Activated T-helper 1 cell treated with anti-CD3 and anti-CD28 coated beads, Interleukin-12 subunit alpha, Interleukin-12 subunit beta, Interleukin-2, Interleukin-4 antibody, amounts not matched to agents 30 ng/mL and 10 ng/mL and 1 ng/mL, durations not matched to agents 14 hours and 24 hours and 36 hours (primary cell): ENCODE results near the gene LIMD2. TPM values are rescaled to one million over a fixed set of nuclear protein-coding genes. Genes with fewer than 3 reads are reported as not detected.

Source experiments
- DNase-seq: peaks from one replicate; pipeline ENCODE4 v3.0.0; 2021; ENCODE audit warnings: low spot score
- H3K27ac Mint-ChIP-seq: one replicate; pipeline ENCODE4 v1.8.0; 2021; ENCODE audit warnings: mild to moderate bottlenecking, mixed read lengths
- H3K27me3 Mint-ChIP-seq: one replicate; pipeline ENCODE4 v1.8.0; 2022; ENCODE audit warnings: mild to moderate bottlenecking, moderate library complexity, mixed read lengths; ENCODE audit not compliant: insufficient read depth
- H3K36me3 Mint-ChIP-seq: one replicate; pipeline ENCODE4 v1.8.0; 2021; ENCODE audit warnings: low read depth, mixed read lengths
- H3K4me1 Mint-ChIP-seq: one replicate; pipeline ENCODE4 v1.8.0; 2021; ENCODE audit warnings: low read depth, mixed read lengths
- H3K4me3 Mint-ChIP-seq: one replicate; pipeline ENCODE4 v1.8.0; 2021; ENCODE audit warnings: mild to moderate bottlenecking, moderate library complexity, mixed read lengths
- H3K9me3 Mint-ChIP-seq: one replicate; pipeline ENCODE4 v1.8.0; 2021; ENCODE audit warnings: mixed read lengths
- intact Hi-C: fragments of 100-400 bp; cut with micrococcal nuclease; formaldehyde crosslinking; loops from one replicate; pipeline ENCODE4 v1.15.1; 2024
- total RNA-seq: library from RNA; stranded (reverse); gene quantifications from 2 replicates; pipeline ENCODE4 v1.2.3, GENCODE V29; 2022

LIMD2 gene
- total RNA-seq, 1 donor from 2014 or later: 228 TPM

GRCh38 chr17:63686138-63686685 is 13.7 kb downstream of the LIMD2 start:
- H3K27me3 Mint-ChIP-seq: no peaks in the 10 kb centered on the region
- intact Hi-C loops: no loop called here
- peaks cover 32% of the 10 kb centered on the region for H3K36me3 Mint-ChIP-seq
- no peaks in the 10 kb centered on the region for H3K9me3 Mint-ChIP-seq
- peak overlapping the region; percentile 74 for H3K27ac Mint-ChIP-seq
- DNase-seq: no peak
- no peak overlapping the region for H3K4me3 Mint-ChIP-seq
- no peaks in the 10 kb centered on the region for H3K4me1 Mint-ChIP-seq

DNA sequence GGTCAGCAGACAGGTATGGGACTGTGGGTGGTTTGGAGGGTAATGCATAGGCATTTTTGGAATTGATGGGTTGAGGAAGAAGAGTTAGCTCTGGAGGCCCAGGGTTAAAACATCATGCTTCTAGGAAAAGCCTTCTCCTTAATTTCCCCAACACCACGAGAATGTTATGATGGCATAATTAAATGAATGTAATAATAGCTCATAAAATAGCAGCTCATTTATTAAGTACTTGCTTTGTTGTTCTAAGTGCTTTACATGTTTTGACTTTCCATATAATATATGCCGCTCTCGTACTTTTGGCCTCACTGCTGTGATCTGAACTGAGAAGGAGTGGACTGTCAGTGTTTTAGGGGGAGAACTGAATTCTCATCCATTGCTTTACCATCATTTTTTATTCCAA is 14.3 kb downstream of the LIMD2 start:
- intact Hi-C loops: no loop called here
- no peaks in the 10 kb centered on the region for H3K27me3 Mint-ChIP-seq
- no peaks in the 10 kb centered on the region for H3K4me1 Mint-ChIP-seq
- no peak overlapping the region for H3K27ac Mint-ChIP-seq
- H3K36me3 Mint-ChIP-seq: peaks cover 28% of the 10 kb centered on the region
- DNase-seq: no peak
- no peaks in the 10 kb centered on the region for H3K9me3 Mint-ChIP-seq
- no peak overlapping the region for H3K4me3 Mint-ChIP-seq

GRCh38 chr17:63685041-63685440 is 14.9 kb downstream of the LIMD2 start:
- Mint-ChIP-seq H3K4me1 (no peaks in the 10 kb centered on the region), H3K4me3 (no peak overlapping the region), H3K36me3 (peaks cover 27% of the 10 kb centered on the region), H3K27me3 (no peaks in the 10 kb centered on the region), H3K9me3 (no peaks in the 10 kb centered on the region), H3K27ac (no peak overlapping the region)
- no peak for DNase-seq
- intact Hi-C loops: no loop called here

GRCh38 chr17:63682981-63683380 is 16.9 kb downstream of the LIMD2 start:
- H3K27me3 Mint-ChIP-seq: no peaks in the 10 kb centered on the region
- no peaks in the 10 kb centered on the region for H3K9me3 Mint-ChIP-seq
- intact Hi-C loops: no loop called here
- H3K36me3 Mint-ChIP-seq: peaks cover 29% of the 10 kb centered on the region
- DNase-seq: no peak
- no peak overlapping the region for H3K27ac Mint-ChIP-seq
- H3K4me1 Mint-ChIP-seq: no peaks in the 10 kb centered on the region
- H3K4me3 Mint-ChIP-seq: no peak overlapping the region

GRCh38 chr17:63682441-63682840 is 17.5 kb downstream of the LIMD2 start:
- H3K27ac Mint-ChIP-seq: no peak overlapping the region
- H3K9me3 Mint-ChIP-seq: no peaks in the 10 kb centered on the region
- H3K27me3 Mint-ChIP-seq: no peaks in the 10 kb centered on the region
- intact Hi-C loops: no loop called here
- no peaks in the 10 kb centered on the region for H3K4me1 Mint-ChIP-seq
- H3K4me3 Mint-ChIP-seq: no peak overlapping the region
- H3K36me3 Mint-ChIP-seq: peaks cover 27% of the 10 kb centered on the region
- no peak for DNase-seq

GRCh38 chr17:63681530-63681929 is 18.4 kb downstream of the LIMD2 start:
- intact Hi-C loops: no loop called here
- Mint-ChIP-seq H3K27me3 (no peaks in the 10 kb centered on the region), H3K36me3 (peaks cover 27% of the 10 kb centered on the region), H3K4me3 (no peak overlapping the region), H3K4me1 (no peaks in the 10 kb centered on the region), H3K27ac (no peak overlapping the region), H3K9me3 (no peaks in the 10 kb centered on the region)
- no peak for DNase-seq

DNA sequence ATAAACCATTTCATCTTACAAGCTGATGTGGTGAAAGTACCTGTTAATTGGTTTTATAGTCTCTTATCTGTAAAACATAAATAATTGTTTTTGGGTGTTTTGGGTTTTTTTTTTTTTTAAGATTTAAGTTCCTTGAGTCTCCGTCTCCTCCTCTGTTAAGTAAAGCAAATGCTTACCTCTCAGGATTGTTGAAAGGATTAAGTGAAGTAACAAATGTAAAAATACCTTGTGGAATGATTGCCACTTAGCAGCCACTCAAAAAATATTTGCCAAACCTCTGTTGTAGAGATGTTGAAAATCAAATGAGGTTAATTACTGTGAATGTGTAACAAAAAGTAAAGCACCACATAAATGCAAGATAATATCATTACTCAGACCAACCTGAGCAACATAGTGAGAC is 19.2 kb downstream of the LIMD2 start:
- Mint-ChIP-seq H3K9me3 (no peaks in the 10 kb centered on the region), H3K36me3 (peaks cover 19% of the 10 kb centered on the region), H3K27ac (no peak overlapping the region), H3K4me1 (no peaks in the 10 kb centered on the region), H3K27me3 (no peaks in the 10 kb centered on the region), H3K4me3 (no peak overlapping the region)
- no peak for DNase-seq
- intact Hi-C loops: no loop called here

GRCh38 chr17:63679214-63679613 is 20.7 kb downstream of the LIMD2 start:
- H3K27ac Mint-ChIP-seq: no peak overlapping the region
- H3K27me3 Mint-ChIP-seq: no peaks in the 10 kb centered on the region
- H3K36me3 Mint-ChIP-seq: peaks cover 15% of the 10 kb centered on the region
- no peaks in the 10 kb centered on the region for H3K4me1 Mint-ChIP-seq
- DNase-seq: no peak
- H3K9me3 Mint-ChIP-seq: no peaks in the 10 kb centered on the region
- intact Hi-C loops: no loop called here
- no peak overlapping the region for H3K4me3 Mint-ChIP-seq

DNA sequence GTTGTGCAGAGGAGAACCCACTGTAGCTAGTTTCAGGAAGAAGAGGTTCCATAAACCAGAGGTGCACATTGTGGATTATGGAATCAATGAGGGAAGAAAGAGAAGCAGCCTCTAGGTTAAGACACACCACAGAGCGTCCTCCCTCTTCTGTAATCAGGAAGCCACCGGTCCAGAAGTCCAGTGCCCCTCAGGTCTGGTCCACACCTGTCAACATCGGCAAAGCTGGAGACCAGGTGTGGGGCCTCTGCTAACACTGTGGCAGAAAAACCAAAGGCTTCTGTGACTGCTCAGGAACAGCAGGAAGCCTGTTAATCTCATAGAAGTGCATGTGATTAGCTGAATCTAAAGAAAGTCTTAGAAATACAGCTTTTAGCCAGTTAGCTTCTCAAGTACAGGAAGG is 23.3 kb downstream of the LIMD2 start:
- no peaks in the 10 kb centered on the region for H3K9me3 Mint-ChIP-seq
- no peak for DNase-seq
- no peaks in the 10 kb centered on the region for H3K4me1 Mint-ChIP-seq
- intact Hi-C loops: no loop called here
- H3K36me3 Mint-ChIP-seq: peaks cover 12% of the 10 kb centered on the region
- H3K4me3 Mint-ChIP-seq: no peak overlapping the region
- H3K27me3 Mint-ChIP-seq: no peaks in the 10 kb centered on the region
- H3K27ac Mint-ChIP-seq: no peak overlapping the region

- peaks cover 13% of the 10 kb centered on the region for H3K36me3 Mint-ChIP-seq
- no peak overlapping the region for H3K4me3 Mint-ChIP-seq
- no peaks in the 10 kb centered on the region for H3K4me1 Mint-ChIP-seq
- no peak for DNase-seq
- no peaks in the 10 kb centered on the region for H3K27me3 Mint-ChIP-seq
- no peak overlapping the region for H3K27ac Mint-ChIP-seq
- no peaks in the 10 kb centered on the region for H3K9me3 Mint-ChIP-seq
- intact Hi-C loops: no loop called here
Observed at GRCh38 chr17:63675607-63676546, 24.0 kb downstream of the LIMD2 start.

DNA sequence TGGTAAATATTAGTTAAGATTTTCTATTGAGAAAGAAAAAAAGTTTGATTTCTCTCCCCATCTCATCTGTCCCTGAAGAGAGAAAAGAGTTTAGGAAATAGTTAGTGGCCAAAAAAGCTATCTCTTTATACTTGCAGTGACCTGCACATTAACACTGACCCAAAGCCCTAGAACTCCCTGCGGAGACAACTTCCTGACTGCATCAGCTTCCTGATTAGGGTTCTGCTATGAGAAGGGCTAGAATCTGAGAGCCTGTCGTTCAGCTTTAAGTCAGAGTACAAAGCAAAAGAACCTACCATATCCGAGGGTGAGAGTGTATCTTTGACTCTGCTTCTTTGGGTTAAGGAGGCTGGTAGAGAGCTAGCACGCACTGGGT is 24.7 kb downstream of the LIMD2 start:
- Mint-ChIP-seq H3K9me3 (no peaks in the 10 kb centered on the region), H3K36me3 (peaks cover 17% of the 10 kb centered on the region), H3K4me1 (no peaks in the 10 kb centered on the region), H3K27ac (no peak overlapping the region), H3K4me3 (no peak overlapping the region), H3K27me3 (no peaks in the 10 kb centered on the region)
- intact Hi-C loops: no loop called here
- no peak for DNase-seq

GRCh38 chr17:63672856-63673255 is 27.1 kb downstream of the LIMD2 start:
- Mint-ChIP-seq H3K4me1 (no peaks in the 10 kb centered on the region), H3K27me3 (no peaks in the 10 kb centered on the region), H3K9me3 (no peaks in the 10 kb centered on the region), H3K27ac (no peak overlapping the region), H3K4me3 (no peak overlapping the region), H3K36me3 (peaks cover 19% of the 10 kb centered on the region)
- intact Hi-C loops: no loop called here
- DNase-seq: no peak

GRCh38 chr17:63665527-63666214 is 34.3 kb downstream of the LIMD2 start:
- Mint-ChIP-seq H3K4me3 (peak overlapping the region; percentile 39), H3K9me3 (no peaks in the 10 kb centered on the region), H3K27ac (peak overlapping the region; percentile 6), H3K27me3 (no peaks in the 10 kb centered on the region), H3K4me1 (peaks cover 11% of the 10 kb centered on the region), H3K36me3 (peaks cover 25% of the 10 kb centered on the region)
- intact Hi-C loops: no loop called here
- DNase-seq: no peak
